NCI-H2081 treated with DMSO at 0.1 percent for 48 hours (cell line): ENCODE results near the gene KDM5C.

Experiments
- DNase-seq: peaks from one replicate; lab custom pipeline; 2025; lab: John Stamatoyannopoulos, UW

The KDM5C gene

DNA sequence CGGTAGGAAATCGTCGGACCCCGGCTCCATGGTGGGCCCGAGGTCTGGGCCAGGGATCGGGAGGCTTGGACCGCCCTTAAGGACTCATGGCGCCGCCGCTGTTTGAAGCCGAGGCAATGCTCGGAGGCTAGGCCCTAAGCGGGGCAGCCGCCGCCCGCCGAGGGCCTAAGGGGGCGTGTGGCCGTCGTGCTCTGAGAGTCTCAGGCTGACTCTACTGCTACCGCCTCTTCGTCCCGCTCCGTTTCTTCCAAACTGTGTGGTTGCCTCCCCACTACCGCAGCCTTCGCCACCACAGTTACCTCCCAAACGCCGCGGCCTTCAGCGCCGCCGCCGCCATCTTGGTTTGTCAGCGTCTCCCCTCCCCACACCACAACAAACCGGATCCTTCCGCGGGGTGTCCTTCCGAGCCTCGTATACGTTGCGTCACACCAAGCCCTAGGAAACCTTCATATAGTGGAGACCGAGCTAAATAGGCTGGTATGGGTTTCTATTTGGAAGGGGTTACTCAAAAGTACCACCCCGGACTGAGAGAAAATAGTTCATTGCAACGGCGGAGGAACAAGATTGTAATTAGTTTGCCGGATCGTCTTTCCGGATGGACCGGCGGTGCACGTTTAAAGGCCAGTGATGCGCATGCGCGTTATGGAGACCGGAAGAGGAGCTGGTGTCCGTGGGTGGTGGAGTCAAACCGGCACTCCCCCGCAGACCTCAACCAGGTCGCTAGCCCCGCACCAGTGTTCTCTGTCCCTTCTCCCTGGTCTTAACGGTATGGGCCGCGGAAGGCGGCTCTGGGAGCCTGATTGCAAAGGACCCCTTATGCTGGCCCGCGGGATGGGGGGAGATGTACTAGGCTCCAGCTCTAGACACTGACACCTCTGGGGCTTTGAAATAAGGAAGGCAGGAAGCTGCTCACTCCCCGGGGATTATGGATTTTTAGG lies at the start of gene KDM5C:
Gene KDM5C (minus strand): TSS at position 348 of the 938 bp plus-strand sequence. CDS start 318 bp downstream, at position 30.
- peak; percentile 77 for DNase-seq

DNA sequence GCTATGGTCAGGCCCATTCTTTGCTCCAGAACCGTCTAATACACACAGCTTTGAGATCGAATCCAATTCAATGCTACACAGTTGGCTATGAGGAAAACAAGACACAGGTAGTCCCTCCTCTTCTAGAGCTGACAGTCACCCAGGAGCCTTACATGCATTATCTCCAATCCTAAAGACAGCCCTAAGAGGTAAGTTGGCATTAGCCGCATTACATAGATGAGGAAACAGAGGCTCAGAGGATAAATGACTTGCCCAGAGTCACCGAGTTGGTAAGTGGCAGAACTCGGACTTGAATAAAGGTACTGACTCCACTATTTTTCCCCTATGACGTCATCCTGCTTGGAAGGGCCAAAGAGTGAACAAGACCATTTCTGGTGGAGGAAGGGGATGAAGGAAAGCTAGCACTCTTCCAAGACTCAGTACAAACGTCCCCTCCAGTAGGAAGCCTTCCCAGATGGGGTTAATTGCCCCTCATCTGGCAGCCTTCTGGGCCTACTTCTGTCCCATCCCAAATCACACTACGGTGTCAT lies 47.9 kb upstream of the KDM5C start:
- no peak for DNase-seq

DNA sequence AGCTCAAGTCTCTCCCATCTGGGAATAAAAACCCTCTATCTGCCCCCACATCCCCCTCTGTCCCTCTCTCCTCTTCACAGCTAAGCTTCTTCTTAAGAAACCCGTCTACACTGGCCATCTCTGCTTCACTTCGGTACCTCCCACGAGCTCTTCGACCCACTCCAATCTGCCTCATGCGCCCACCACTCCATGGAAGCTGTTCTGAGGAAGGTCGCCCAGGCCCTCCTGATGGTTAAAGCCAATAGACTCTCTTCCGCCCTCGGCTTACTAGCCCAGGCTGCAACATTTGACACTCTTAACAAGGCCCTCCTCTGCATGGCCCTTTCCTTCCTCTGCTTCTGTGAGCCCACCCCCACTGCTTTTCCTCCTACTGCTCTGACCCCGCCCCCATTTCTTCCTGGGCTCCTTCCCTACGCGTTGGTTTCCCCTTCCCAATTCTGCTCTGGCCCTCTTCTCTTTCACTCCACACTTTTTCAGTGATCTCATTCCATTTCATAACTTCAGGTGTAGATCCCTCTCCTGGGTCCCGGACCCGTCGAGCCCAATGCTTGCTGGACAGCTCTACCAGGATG lies 44.6 kb upstream of the KDM5C start:
- DNase-seq: no peak

DNA sequence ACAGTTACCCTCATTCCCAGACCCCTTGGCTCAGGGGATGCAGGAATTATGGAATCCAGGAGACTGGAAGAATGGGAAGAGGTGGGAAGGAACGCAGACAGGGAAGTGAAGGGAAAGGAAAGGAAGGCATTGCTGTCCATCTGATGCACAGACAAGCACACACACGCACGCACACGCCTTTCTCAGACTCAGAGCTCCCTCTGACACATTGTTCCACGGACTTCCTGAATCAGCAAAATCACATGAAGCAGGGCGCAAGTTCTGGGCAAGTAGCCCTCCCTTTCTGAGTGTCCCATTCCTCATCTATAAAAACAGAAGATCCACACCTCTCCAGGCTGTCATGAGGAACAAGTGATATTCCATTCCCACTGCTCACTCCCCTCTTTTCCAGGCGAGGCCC lies 43.2 kb upstream of the KDM5C start:
- DNase-seq: no peak

GRCh38 chrX:53266914-53267313 lies 41.9 kb upstream of the KDM5C start:
- no peak for DNase-seq

DNA sequence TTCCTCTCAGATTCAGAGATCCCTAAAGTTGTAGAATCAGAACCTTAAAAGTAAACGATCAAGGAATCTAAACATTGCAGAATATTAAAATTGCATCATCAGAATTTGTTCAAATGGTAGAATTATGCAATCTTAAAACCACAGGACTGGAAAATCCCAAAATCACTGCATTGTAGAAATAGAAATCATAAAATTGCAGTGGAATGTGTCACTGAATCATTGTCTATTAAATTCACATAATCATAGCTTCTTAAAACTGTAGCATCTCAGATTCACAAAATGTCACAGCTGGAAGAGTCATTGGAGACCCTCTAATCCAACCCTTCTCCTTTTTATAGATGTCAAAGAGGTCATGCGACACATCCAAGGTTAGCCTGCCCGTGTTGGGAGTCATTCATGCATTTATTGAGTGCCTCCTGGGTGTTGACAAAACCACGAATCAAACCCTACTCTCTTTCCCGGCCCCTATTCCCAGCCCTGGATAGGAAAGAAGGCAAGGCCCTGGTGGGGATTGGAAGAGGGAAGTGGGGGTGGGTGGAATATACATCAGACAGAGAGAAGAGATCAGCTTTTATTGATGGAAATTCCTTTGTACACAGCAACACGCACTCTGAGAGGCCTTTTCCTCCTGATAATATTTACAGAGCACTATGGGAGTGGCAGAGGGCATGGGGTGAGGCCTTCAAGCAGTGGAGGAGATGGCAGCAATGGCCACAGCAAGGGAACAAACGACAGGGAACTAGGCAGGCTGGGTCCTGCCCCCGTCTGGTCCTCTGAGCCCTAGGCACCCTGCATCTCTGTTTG lies 41.0 kb upstream of the KDM5C start:
- DNase-seq: no peak

- DNase-seq: no peak
Measured at GRCh38 chrX:53263597-53264094, 38.6 kb upstream of the KDM5C start.

- DNase-seq: no peak
Measured at GRCh38 chrX:53262918-53263394, 37.9 kb upstream of the KDM5C start.

DNA sequence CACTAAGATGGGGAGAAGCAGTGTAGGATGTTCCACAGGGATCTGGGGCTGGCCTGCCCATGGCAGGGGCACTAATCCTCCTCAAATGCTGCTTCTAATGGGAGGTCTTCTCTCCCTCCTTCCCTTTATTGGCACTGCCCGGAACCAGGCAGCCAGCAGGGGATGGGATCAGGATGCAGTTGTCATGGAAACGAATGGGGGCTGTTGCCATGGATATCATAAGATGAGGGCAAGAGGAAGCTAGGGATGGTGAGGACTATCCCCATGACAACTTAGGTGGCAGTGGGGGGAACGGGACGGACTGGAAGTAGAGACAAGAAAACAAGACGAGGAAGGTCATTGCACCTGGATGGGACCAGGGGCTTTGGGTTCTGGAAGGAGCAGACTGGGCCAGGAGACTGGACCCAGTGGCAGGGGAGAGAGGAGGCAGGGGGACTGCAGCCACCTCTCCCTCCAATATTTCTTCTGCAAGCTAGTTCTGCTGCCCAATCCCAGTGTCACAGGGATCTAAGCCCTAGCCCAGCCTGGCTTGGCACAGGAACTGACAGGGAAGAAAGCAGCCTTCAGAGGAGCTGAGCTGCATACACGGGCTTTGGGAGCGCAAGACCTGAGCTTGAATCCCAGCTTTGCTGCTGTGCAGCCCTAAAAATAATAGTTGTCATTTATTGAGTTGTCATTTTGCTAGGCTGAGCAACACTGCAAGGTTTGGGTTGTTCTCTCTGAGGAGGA lies 37.3 kb upstream of the KDM5C start:
- no peak for DNase-seq

GRCh38 chrX:53261355-53261972 lies 36.5 kb upstream of the KDM5C start:
- no peak for DNase-seq

- DNase-seq: no peak
Measured at GRCh38 chrX:53260836-53261235, 35.8 kb upstream of the KDM5C start.

DNA sequence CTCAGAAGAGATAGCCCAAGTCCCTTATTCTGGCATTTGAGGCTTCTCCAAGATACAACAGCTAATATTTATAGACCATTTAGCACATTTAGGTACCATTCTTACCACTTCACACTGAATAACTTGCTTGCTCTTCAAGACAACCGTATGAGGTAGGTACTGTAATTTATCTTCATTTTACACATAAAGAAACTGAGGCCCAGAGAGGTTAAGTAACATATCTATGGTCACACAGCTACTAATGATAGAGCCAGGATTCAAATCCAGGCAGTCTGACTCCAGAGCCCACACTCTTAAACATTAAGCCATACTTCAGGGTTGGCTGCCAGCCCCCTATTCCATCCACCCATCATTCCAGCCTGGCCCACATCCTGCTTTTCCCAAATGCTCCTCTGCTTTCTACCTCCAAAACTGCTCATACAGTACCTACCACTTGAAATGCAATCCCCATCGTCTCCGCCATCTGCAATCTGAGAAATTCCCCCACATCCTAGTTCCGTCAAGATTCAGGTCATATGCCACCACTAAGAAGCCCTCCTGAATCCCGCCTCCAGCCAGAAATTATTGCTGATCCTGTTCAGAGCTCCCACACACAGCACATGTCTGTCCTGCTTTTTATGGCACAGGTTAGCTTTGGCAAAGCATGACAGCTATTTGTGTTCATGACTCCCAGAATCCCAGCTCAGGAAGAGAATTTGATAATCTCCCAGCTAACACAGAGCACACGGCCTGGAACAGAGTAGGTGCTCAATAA lies 32.8 kb upstream of the KDM5C start:
- DNase-seq: no peak

DNA sequence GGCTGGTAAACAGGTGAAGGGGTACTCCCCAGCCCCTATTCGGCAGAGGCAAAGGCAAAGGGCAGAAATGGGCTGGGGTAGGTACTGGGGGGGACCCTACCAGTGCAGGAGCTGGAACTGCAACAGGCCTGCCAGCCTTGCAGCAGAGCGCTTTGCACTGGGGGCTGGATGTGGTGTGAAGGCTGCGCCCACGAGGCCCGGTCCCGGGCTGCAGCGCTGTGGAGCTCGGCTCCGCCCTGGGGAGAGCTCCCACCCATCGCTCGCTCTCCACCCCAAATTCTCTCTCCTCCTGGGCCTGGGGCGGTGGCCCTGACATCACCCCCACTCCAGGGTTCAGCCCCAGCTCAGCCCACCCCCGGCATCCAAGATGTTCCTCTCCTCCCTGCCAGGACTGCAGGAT lies 32.2 kb upstream of the KDM5C start:
- no peak for DNase-seq

DNA sequence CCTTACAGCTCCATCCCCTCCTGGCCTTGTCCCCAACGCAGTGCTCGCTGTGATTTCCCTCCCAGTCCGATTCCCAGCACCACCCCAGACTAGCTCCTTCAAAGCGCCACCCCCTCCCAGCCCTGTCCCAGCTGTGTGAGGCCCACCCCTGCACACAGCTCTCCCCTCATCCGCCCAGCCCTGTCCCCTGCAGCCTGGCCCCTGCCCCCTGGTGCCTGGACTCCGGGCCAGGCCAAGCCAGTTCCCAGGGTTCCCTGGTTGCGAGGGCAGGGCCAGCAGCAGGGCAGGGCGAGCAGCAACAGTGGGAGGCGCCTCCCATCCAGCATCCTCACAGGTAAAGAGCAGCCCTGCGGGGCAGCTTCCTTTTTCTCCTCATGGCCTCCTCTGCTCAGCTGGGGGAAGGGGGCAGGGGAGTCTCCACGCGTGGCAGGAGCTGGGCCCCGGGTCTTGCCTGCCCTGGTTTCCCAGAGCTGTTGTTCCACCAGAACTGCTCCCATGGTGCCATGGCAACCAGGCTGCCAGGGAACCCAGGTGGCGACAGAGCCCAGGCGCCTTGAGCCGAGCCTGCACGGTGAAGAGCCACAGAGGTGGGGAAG lies 31.5 kb upstream of the KDM5C start:
- no peak for DNase-seq

DNA sequence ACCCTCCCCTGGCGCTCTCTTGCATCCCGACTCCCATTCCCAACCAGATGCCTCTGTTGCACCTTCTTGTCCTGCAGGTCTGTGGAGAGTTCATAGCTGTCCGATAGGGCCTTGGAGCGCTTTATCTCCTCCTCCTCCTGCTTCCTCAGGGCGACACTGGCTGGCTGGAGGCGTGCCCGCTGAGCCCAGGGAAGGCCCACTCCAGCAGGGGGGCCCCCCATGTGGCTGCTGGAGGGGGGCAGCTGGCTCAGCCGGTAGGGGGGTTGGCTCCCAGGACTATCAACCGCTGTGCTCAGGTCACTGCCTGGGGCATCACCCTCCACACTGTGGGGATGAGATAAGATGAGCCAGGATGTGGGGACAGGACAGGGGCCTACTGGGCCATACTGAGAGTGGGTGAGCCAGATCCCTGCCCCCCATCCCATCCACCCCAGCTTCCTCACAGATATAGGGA lies 30.8 kb upstream of the KDM5C start:
- no peak for DNase-seq

DNA sequence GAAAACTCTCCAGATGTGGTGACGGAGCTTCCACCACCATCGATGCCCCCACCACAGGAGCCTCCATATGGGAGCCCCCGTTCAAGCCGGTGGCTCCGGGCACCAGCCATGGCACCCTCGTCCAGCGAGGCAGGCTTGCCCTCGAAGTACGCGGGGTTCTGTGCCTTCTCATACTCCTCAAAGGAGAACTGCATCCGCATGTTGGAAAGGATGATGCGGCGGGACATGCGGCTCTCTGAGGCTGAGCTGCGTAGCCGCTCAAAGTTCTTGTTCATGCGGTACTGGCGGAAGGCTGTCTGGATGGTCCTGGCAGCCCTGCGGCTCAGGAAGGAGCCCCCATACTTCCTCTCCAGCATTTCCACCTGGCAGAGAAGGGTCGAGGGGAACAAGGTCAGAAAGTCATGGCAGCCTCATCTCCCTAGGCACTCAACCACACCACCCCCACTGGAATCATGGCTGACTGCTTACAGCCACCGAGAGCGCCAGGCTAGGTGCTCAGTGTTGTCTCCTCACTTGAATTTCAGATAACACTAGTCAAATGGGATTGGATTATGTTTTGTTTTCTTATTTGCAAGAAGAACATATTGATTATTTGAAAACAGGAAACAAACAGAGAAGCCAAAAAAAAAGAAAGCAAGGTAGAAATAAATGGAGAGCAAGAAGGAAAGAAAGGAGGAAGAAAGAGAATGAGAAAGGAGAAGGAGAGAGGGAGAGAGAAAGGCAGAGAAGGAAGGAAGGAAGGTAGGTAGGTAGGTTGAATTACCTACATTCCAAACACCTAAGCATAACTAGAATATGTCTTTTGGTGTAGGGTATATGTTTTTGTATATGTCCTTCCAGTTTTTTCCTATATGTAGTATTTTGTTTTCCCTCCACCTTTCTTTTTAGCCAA lies 29.8 kb upstream of the KDM5C start:
- no peak for DNase-seq

- DNase-seq: no peak
Measured at GRCh38 chrX:53253293-53254020, 28.4 kb upstream of the KDM5C start.

DNA sequence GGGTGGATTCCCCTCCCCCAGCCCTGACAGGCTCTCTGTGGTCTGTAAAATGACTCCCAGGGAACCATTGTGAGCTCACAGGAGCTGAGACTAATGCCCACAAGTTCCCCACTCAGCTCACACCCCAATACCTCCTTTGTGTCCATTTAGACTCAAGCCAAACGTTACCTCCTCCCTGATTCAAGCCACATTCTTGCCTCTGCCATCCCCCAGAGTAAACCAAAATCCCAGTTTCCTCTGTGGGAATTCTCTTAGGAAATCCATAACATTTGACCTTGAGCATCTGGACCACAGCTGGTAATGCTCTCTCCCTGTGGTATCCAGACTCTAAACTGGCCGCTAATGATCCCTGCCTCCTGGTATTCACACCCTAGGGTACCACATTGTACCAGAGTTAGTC lies 26.3 kb upstream of the KDM5C start:
- no peak for DNase-seq
